GM12878 (cell line): ENCODE results near the gene KCNN3. TPM values are rescaled to one million over a fixed set of nuclear protein-coding genes. Genes with fewer than 3 reads are reported as not detected.

Source experiments
- ATAC-seq: fragments of 200-7000 bp; cut with Tn5 transposase; 3 replicates; pipeline ENCODE4 v1.9.1; 2020; ENCODE audit warnings: mild to moderate bottlenecking, moderate library complexity
- BruUV-seq: library from RNA; stranded (reverse); fragments of 400-500 nt; replicated peaks from 2 replicates; lab custom pipeline; 2021; lab: Mats Ljungman, UMichigan
- CTCF ChIA-PET: fragments of 300-600 bp; sonication (Branson Sonifier 250); formaldehyde crosslinking; extraction: SDS; loops from one replicate; lab custom pipeline; 2021; ENCODE audit warnings: inconsistent platforms; lab: Yijun Ruan, JAX
- POLR2A ChIA-PET: fragments of 350-600 bp; formaldehyde crosslinking; extraction: SDS; loops from one replicate; lab custom pipeline; 2021; ENCODE audit warnings: inconsistent platforms; lab: Charles Lee
- RAD21 ChIA-PET: fragments of 300-600 bp; sonication (Branson Sonifier 250); formaldehyde crosslinking; loops from one replicate; lab custom pipeline; 2023; ENCODE audit warnings: antibody characterized with exemption; ENCODE audit not compliant: unreplicated experiment; lab: Charles Lee
- SMC1A ChIA-PET: fragments of 300-600 bp; sonication (Branson Sonifier 250); formaldehyde crosslinking; loops from one replicate; lab custom pipeline; 2023; ENCODE audit not compliant: unreplicated experiment, uncharacterized antibody; lab: Charles Lee
- DNase-seq: peaks from one replicate; pipeline ENCODE4 v3.0.0-alpha.2; 2011; ENCODE audit warnings: low read depth, low spot score
- FAIRE-seq: peaks from 3 replicates; lab custom pipeline; 2011; peaks lifted over from hg19 to GRCh38; lab: Jason Lieb, UNC
- H2AFZ ChIP-seq: 2 replicates; pipeline ENCODE4 v1.6.0; 2011; ENCODE audit warnings: low read depth, low read length, control low read depth; ENCODE audit not compliant: control insufficient read depth
- H3K27ac ChIP-seq: 2 replicates; pipeline ENCODE4 v1.5.1; 2011; ENCODE audit warnings: control low read depth; ENCODE audit not compliant: control insufficient read depth, insufficient read depth
- H3K27me3 ChIP-seq, 2 experiments: replicated peaks in 1 of 2; 2 replicates each; pipeline versions ENCODE4 v1.6.0 to v1.6.1; 2011; ENCODE audit warnings: low read length in 1 of 2; ENCODE audit not compliant: control insufficient read depth in 2 of 2, insufficient read depth in 2 of 2
- H3K36me3 ChIP-seq, 2 experiments: 2 replicates each; pipeline ENCODE4 v1.5.1; 2011; ENCODE audit warnings: low read length in 1 of 2; ENCODE audit not compliant: control insufficient read depth in 2 of 2, insufficient read depth in 2 of 2
- H3K4me1 ChIP-seq: 2 replicates; pipeline ENCODE4 v1.6.1; 2011; ENCODE audit warnings: mild to moderate bottlenecking, low read length, moderate library complexity, mixed read lengths; ENCODE audit not compliant: control insufficient read depth, insufficient read depth
- H3K4me2 ChIP-seq: 2 replicates; pipeline ENCODE4 v1.6.0; 2011; ENCODE audit warnings: control low read depth; ENCODE audit not compliant: control insufficient read depth, insufficient read depth
- H3K4me3 ChIP-seq: fragments of 200-600 bp; sonication (generic); 2 replicates; pipeline ENCODE4 v1.5.1; 2016
- H3K79me2 ChIP-seq: 2 replicates; pipeline ENCODE4 v1.6.0; 2011; ENCODE audit warnings: low read length; ENCODE audit not compliant: control insufficient read depth, insufficient read depth
- H3K9ac ChIP-seq: 2 replicates; pipeline ENCODE4 v1.8.0; 2011; ENCODE audit warnings: low read length, control low read depth, mixed read lengths; ENCODE audit not compliant: control insufficient read depth, insufficient read depth
- H3K9me3 ChIP-seq: replicated peaks from 3 replicates; pipeline ENCODE4 v1.5.1; 2011; ENCODE audit warnings: mild to moderate bottlenecking, low read length; ENCODE audit not compliant: control insufficient read depth, insufficient read depth
- H4K20me1 ChIP-seq: 2 replicates; pipeline ENCODE4 v1.6.0; 2011; ENCODE audit not compliant: control insufficient read depth, insufficient read depth
- ATF2 ChIP-seq: IDR thresholded peaks from 2 replicates; pipeline ENCODE4 v1.6.1; 2012; ENCODE audit warnings: low read length, inconsistent platforms
- CHD1 ChIP-seq: IDR thresholded peaks from 2 replicates; pipeline ENCODE4 v1.6.1; 2012; ENCODE audit warnings: low read depth, low read length, improper control_type of control experiment
- CHD4 ChIP-seq: fragments of 200-600 bp; sonication (generic); IDR thresholded peaks from 2 replicates; pipeline ENCODE4 v1.6.1; 2016; ENCODE audit warnings: mild to moderate bottlenecking
- GABPA ChIP-seq: IDR thresholded peaks from 2 replicates; pipeline ENCODE4 v1.6.1; 2014; ENCODE audit warnings: antibody characterized with exemption, low read depth, mild to moderate bottlenecking, inconsistent platforms
- NFYA ChIP-seq: IDR thresholded peaks from 2 replicates; pipeline ENCODE4 v1.6.1; 2011; ENCODE audit warnings: low read depth, mild to moderate bottlenecking, low read length, improper control_type of control experiment, borderline replicate concordance
- ZBTB40 ChIP-seq: fragments of 450-650 bp; IDR thresholded peaks from 2 replicates; pipeline ENCODE4 v1.6.1; 2016; ENCODE audit warnings: mild to moderate bottlenecking, moderate library complexity, borderline replicate concordance
- ZNF384 ChIP-seq: IDR thresholded peaks from 2 replicates; pipeline ENCODE4 v1.6.1; 2012; ENCODE audit warnings: low read depth, mild to moderate bottlenecking, low read length, improper control_type of control experiment, borderline replicate concordance
- ZZZ3 ChIP-seq: IDR thresholded peaks from 2 replicates; pipeline ENCODE4 v1.6.1; 2011; ENCODE audit warnings: low read depth; ENCODE audit not compliant: control insufficient read depth, insufficient read length
- WGBS: methylation state at CpG from one replicate; pipeline ENCODE4 v1.1.6; 2016; ENCODE audit warnings: low lambda C conversion rate; ENCODE audit not compliant: insufficient replicate concordance, insufficient coverage; ENCODE audit errors: missing lambda C conversion rate; 5-methylcytosine and 5-hydroxymethylcytosine counted together
- in situ Hi-C: fragments of 300-500 bp; cut with MboI; formaldehyde crosslinking; loops from 9 replicates; pipeline ENCODE4 v1.14.3; 2018; ENCODE audit warnings: mixed read lengths
- intact Hi-C: fragments of 100-400 bp; cut with micrococcal nuclease; formaldehyde crosslinking; loops from one replicate; pipeline ENCODE4 v1.14.2; 2022; ENCODE audit not compliant: unreplicated experiment
- polyA plus RNA-seq, 11 experiments: library from polyadenylated mRNA; depleted of rRNA in 4 of 11; unstranded in 6 of 11; stranded (reverse) in 5 of 11; fragments of >200 nt; fragmentation: Nextera tagmentation in 4 of 11; fragmentation: Illumina TruSeq in 1 of 11; extraction: Ambion mirVana in 4 of 11; extraction: Trizol in 1 of 11; gene quantifications; 1 replicate in 1 of 11; 2 replicates in 10 of 11; pipeline versions ENCODE4 v1.2.1 to v1.2.3, GENCODE V29; 2011 to 2016; ENCODE audit warnings: inconsistent platforms in 2 of 11, missing spikeins in 2 of 11, low read depth in 1 of 11
- total RNA-seq, 4 experiments: library from RNA; depleted of rRNA in 3 of 4; stranded (reverse); fragments of >200 nt in 3 of 4; fragmentation: Illumina TruSeq in 1 of 4; extraction: Trizol in 1 of 4; gene quantifications; 2 replicates each; pipeline versions ENCODE4 v1.2.1 to v1.2.3, GENCODE V29; 2013 to 2021

Gene KCNN3
- total and polyA plus RNA-seq, 10 of the 15 experiments (the other 5 are each of a cell fraction or from before 2014, with no cell fraction given) = 3.5 to 26.4 (median 14.9) TPM

GRCh38 chr1:154788886-154789285, 81.2 kb downstream of the KCNN3 start:
- BruUV-seq = no TSS peak
- Histone ChIP-seq H3K9ac (no peak overlapping the region), H3K4me3 (no peak overlapping the region), H3K27me3 (no peaks in the 10 kb centered on the region), H3K4me1 (peaks cover 62% of the 10 kb centered on the region), H2AFZ (no peak overlapping the region), H3K4me2 (no peak overlapping the region), H4K20me1 (no peaks in the 10 kb centered on the region), H3K27ac (no peak overlapping the region), H3K36me3 (peaks cover 0 to 2% of the 10 kb centered on the region in 2 experiments; a peak in 2 of 4 replicates), H3K9me3 (no peaks in the 10 kb centered on the region), H3K79me2 (peaks cover 14% of the 10 kb centered on the region)
- ChIA-PET RAD21 (interaction anchor here (1.5 kb wide), 1 partner anchor 31 kb away, joined by 7 read pairs; no protein-coding TSS in a partner anchor), POLR2A (interaction anchor here (1.3 kb wide), 1 partner anchor 79 kb away, joined by 7 read pairs; no protein-coding TSS in a partner anchor), CTCF (interaction anchor here (0.6 to 2.0 kb wide), 5 partner anchors 31 to 309 kb away, joined by 3 to 6 read pairs (median 3); no protein-coding TSS in a partner anchor), SMC1A (interaction anchor here (0.8 to 1.5 kb wide), 6 partner anchors 19 to 147 kb away, joined by 3 to 4 read pairs (median 3); no protein-coding TSS in a partner anchor)
- WGBS = 86% methylated on average over 10 of the region's 10 CpGs
- no peak for ATAC-seq
- no peak for DNase-seq
- FAIRE-seq = no peak
- in situ Hi-C loops (no loop called here), intact Hi-C loops (no loop called here)
- TF ChIP-seq GABPA (no peak), CHD1 (no peak), ZNF384 (no peak)

- intact Hi-C loops (no loop called here), in situ Hi-C loops (no loop called here)
- CTCF ChIA-PET = interaction anchor here (0.7 to 2.0 kb wide), 2 partner anchors 31 to 77 kb away, joined by 3 to 6 read pairs; no protein-coding TSS in a partner anchor
These were observed 81.8 kb downstream of the KCNN3 start for GRCh38 chr1:154788110-154788870.

More at GRCh38 chr1:154788110-154788870, 81.8 kb downstream of the KCNN3 start:
- FAIRE-seq (no peak), ATAC-seq (no peak), DNase-seq (no peak)
- Histone ChIP-seq H3K27ac (no peak overlapping the region), H3K27me3 (no peaks in the 10 kb centered on the region), H3K9ac (no peak overlapping the region), H2AFZ (no peak overlapping the region), H3K36me3 (peaks cover 0 to 2% of the 10 kb centered on the region in 2 experiments; a peak in 2 of 4 replicates), H3K4me2 (no peak overlapping the region), H3K9me3 (no peaks in the 10 kb centered on the region), H3K4me3 (no peak overlapping the region), H3K79me2 (peaks cover 14% of the 10 kb centered on the region), H4K20me1 (no peaks in the 10 kb centered on the region), H3K4me1 (peaks cover 59% of the 10 kb centered on the region)
- RAD21 ChIA-PET = interaction anchor here (1.5 kb wide), 1 partner anchor 31 kb away, joined by 7 read pairs; no protein-coding TSS in a partner anchor
- SMC1A ChIA-PET = interaction anchor here (0.6 to 1.5 kb wide), 5 partner anchors 15 to 85 kb away, joined by 3 to 4 read pairs (median 3); no protein-coding TSS in a partner anchor
- POLR2A ChIA-PET = interaction anchor here (1.3 kb wide), 1 partner anchor 80 kb away, joined by 7 read pairs; no protein-coding TSS in a partner anchor
- WGBS = 91% methylated on average over 12 of the region's 12 CpGs
- no TSS peak for BruUV-seq
- TF ChIP-seq ATF2 (no peak), ZBTB40 (no peak), CHD4 (no peak), NFYA (no peak), ZZZ3 (no peak)
- TF ChIP-seq, all 136 proteins: peak for 0
